Bone marrow (tissue), 2 donors: ENCODE data around the gene SUGCT.
"Not testable (repeated sequence)": the region's sequence is repeated elsewhere in the genome, so short reads cannot be mapped to it uniquely, and the experiment has no call there.

Source experiments
- DNase-seq, 2 donors: peaks; one replicate each; lab custom pipeline; 2025; lab: John Stamatoyannopoulos, UW

SUGCT gene

DNA sequence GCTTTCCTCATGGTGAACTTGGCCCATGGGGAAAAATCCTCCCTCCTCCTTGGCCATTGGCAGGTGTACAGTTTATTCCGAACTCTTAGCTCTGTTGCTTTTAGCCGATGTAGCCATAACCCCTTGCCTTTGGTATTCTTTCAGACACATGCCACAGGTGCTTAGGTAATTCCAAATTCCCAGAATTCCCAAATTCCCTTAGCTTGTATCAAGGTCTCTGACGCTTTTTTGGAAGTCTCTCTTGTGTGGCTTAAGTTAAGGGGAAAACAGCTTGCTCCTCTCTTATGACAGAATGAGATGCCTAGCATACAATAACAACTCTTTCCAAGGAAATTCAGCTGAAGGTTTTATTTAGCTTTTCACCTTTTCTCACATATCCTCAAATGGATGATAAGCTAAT, 68.0 kb downstream of the SUGCT start:
- DNase-seq: no peak

DNA sequence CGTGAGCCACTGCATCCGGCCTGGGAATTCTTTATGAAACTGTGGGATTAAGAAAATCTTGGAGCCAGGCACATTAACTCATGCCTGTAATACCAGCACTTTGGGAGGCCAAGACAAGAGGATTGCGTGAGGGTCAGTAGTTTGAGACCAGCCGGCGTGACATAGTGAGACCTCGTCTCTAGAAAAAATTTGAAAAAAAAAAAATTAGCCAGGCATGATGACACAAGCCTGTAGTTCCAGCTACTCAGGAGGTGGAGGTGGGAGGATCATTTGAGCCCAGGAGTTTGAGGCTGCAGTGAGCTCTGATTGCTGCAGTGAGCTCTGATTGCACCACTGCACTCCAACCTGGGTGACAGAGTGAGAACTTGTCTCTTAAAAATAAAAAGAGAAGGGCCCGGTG, 69.8 kb downstream of the SUGCT start:
- DNase-seq: no peak

DNA sequence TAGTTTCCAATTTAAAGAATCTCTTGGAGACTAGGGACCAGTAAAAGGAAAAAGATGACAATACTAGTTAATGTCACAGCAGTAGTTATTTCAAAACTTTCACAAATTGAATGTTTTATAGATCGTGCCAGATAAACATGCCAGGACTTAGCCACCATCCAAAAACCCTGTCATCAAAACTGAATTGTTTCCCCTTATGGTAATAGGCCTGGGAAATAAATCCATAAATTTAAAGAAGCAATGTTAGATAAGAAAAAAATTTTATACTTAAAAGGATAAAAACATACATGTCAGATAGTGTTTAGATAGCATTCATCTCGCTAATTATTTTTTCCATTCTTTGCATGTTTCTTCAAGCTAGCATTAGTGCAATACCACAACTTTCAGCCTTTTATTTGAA, 71.2 kb downstream of the SUGCT start:
- no peak for DNase-seq

DNA sequence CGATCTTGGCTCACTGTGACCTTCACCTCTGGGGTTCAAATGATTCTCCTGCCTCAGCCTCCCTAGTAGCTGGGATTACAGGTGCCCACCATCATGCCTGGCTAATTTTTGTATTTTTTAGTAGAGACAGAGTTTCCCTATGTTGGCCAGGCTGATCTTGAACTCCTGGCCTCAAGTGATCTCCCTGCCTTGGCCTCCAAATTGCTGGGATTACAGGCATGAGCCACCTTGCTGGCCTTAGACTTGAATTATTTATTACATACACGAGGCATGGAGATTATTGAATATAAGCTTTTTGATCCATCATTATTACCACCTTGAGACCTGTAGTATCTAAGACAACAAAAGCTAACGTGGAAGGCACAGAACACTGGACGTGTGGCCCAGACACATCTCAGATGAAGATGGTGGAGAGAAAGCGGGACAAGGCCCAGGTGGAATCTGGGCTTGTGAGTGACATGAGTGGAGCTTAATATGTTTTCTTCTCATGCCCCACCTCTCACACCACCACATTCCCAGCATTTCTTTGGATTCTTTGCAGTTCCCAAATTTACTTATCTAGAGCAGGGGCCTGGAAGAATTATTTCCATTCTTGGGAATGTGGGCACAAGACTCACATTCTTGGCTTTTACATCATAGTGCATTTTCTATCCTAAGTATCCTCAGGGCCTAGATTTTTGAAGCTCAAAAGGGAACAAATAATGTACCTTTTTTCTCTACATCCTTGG, 76.6 kb downstream of the SUGCT start:
- no peak for DNase-seq

DNA sequence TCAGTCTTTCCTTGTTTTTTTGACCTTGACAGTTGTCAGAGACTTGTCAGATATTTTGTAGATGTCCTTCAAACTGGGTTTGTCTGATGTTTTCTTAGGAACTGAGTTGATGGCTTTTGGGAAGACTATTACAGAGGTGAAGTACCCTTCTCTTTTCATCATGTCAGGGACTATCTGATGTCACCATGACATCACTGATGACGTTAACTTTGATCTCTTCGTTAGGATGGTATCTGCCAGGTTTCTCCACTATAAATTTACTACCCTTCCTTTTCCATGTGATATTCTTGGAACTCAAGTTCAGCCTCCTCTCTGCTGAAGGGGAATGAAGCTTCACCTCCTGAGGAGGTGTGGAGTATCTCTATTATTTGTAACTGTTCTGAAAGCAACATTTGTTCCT, 78.5 kb downstream of the SUGCT start:
- no peak for DNase-seq

DNA sequence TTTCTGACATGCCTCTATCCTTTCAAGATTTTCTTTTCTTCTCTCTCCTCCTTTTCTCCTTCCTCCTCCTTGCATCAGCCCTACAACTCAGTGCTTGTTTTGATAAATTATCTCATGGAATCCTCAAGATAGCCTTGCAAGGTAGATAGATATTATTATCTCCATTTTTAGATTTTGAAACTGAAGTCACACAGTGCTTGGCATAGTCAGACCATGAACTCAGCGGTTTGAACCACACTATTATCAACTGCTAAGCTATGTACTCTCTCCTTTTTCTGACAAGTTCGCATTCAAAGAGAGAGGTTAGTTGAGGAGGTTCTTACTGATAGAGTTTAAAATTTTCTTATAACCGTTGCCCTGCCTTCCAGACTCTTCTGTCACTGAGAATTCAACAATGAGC, 79.1 kb downstream of the SUGCT start:
- DNase-seq: no peak

DNA sequence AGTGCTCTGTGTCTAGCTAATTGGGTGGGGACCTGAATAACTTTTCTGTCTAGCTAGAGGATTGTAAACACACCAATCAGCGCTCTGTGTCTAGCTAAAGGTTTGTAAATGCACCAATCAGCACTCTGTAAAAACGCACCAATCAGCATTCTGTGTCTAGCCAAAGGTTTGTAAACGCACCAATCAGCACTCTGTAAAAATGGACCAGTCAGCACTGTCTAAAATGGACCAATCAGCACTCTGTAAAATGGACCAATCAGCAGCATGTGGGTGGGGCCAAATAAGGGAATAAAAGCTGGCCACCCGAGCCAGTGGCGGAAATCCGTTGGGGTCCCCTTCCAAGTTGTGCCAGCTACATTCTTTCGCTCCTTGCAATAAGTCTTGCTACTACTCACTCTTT, 83.8 kb downstream of the SUGCT start:
- DNase-seq: not testable (repeated sequence)

DNA sequence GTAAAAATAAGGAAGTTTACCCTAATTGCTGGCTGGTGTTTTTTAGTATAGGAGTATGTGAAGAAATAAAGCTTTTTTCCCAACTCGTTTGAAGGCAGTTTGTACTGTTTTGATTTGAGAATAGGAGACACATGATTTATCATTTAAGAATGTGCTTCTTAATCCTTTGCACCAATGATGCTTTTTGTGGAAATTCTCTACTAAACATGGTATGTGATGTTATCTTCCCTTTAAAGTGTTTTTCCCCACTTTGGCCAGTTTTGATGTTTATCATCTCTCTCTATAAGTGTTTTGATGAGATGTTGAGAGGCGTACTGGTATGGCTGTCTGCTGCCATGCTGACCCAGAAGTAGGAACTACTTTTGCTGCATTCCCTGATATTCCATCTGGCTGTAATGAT, 85.1 kb downstream of the SUGCT start:
- no peak for DNase-seq

DNA sequence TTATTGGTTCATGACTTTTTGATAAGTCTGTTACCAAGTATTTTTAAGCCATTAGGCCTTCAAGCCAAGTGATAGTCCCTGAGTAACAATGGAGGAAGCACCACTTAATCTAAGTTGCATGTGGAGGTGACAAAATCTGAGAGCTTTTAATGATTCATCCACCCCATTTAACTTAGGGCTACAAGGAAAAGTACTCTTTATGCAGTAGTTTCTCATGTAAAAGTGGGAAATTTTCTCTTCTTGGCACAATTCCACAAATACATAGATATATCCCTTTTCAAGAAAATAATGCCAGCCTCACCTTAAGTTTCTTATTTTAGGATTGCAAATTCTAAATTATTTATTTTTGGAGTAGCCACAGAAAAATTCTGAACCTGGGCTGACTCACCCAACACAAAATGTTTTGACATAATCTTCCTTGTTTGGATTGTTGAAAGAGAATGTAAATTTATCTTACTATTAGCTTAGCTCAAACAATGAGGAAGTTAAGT, 85.7 kb downstream of the SUGCT start:
- no peak for DNase-seq

DNA sequence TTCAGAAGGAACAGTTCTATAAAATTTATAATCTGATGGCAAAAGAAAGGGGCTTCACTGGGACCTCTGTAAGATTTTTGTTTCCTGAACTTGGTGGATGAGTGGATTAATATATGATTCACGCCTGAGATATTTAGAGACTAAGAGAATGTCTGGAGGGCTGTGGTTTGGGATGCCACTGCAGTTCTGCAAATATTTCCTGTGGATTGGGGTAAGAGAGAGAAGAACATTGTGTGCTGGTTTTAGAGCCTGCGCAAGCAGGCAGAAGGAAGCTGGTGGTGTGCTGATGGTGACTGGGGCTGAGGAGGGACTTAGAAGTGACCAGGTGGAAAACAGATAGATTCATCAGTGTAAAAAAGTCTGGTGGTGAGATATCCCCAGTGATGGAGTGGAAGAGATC, 87.0 kb downstream of the SUGCT start:
- no peak for DNase-seq

DNA sequence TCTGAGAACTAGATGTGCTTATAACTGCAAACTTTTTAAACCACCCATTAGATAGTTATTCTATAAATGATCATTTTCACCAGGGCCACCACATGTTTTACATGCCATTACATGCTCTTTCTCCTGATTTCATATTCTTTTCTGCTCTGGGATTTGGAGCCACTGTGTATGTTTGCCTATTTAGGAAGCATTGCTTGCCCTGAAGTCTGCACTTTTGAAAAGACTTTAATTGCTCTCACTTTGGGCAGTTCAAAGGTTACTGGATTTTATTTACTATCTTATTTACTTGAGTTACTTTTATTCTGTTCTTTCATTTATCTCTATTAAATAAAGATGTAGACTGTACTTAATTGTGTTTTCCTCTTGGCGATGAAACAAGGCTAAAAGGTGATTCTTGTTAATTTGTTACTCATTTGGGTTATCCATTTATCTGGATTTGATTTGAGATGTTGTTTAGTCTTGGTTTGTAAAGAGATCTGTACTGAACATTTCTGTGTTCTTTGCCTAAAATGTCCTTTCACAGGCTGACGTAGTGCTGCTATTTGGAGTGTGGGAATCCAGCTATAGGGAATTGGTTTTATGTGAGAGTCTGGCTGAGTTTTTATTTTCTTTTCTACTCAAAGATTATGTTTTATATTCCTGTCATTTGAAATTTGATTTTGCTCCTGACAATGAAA, 88.8 kb downstream of the SUGCT start:
- no peak for DNase-seq

DNA sequence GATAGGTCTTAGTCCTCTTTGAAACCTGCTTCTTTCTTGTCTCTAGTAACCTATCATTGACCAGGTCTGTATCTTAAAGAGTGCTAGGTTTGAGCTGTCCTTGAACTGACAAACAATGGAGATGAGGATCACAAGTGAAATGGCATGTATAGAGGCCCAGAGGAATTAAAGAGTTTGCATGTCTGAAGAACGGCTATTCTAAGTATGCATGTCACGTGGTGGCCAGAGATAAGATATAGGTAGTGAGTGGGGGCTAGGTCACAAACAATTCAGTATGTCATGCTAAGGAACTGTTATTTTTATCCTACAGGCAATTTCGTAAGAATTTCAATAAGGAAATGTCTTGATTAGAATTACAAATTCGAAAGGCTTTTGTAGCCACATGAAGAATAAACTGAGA, 95.3 kb downstream of the SUGCT start:
- DNase-seq: no peak

DNA sequence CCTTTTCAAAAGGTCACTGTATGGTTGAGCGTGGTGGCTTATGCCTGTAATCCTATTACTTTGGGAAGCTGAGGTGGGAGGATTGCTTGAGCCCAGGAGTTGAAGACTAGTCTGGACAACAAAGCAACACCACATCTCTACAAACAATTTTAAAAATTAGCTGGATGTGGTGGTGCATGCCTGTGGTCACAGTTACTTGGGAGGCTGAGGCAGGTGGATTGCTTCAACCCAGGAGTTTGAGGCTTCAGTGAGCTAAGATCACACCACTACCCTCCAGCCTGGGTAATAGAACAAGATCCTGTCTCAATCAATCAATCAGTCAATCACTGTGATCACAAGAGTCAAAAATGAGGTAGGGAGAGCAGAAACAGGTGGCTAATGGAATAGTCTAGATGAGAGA, 97.0 kb downstream of the SUGCT start:
- DNase-seq: no peak

DNA sequence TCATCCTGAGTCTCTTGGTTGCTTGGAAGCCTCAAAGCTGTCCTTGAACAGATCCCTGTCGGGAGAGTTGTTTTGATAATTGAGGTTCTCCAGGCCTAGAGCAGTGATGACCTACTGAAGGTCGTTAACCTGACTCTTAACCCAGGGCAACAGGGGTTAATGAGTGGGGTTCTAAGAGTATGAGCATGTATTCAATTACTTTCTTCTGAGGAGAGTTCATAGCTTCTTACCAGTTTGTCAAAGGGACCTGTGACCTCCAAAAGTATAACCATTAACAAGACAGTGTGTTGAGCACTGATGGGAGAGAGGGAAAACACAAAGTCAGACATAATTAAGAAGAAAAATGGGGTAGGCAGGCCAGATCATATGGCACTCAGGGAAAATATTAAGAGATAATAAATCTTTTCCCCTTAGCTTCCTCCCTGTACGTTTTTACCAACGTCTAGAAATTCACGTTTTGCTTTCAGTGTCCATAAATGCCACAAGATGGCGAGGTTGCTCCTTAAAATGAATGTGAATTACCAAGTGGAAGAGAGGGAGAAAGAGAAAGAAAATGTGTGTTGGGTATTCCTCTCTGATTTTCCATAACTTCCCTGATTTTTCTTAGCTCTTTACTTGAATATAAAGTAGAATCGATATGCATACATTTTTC, 97.6 kb downstream of the SUGCT start:
- peak in 1 of 2 donors; percentile 50 for DNase-seq

DNA sequence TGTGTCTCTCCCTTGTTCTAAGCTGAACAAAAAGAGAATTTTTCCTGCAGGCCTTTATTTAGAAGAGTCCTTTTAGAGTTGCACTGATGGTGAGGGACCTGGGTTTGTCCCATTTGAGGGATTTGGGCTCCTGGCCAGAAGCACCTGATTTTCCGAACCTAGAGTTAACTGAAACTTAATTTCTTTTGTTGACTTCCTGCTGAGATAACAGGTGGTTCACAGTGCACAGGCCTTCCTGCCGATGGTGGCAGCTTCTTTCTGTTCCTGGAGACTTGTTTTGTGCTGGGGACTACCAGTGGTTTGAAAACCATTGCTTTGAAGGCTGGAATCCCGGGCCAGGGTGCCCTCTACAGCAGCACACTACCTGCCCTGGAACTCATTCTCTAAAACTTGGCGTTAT, 99.2 kb downstream of the SUGCT start:
- no peak for DNase-seq

DNA sequence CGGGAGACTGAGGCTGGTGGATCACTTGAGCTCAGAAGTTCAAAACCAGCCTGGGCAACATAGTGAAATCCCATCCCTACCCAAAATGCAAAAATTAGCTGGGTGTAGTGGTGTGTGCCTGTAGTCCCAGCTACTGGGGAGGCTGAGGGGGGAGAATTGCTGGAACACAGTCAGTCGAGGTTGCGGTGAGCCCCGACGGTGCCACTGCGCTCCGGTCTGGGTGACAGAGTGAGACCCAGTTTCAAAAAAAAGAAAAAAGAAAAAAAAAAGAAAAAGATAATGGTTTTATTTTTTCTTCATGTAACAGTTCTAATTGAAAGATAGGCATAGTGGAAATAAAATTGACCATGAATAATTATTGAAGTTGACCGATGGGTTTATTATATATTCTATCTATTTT, 99.9 kb downstream of the SUGCT start:
- no peak for DNase-seq

DNA sequence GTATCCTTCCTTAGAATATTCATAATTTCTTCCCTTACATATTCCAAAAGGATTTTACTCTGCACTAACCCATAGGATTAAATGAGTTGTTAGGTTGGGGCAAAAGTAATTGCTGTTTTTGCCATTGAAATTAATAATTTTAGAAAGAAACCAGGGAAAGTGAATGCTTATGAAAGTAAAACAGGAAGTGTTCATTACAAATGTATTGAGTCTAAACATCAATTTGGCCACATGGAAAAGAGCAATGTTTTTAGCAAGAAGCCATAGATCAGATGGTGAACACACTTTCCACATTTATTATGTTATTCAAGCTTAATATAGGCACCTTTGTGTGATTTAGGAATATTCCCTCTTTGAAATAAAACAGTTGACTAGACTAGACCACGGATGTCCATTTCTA, 102.9 kb downstream of the SUGCT start:
- no peak for DNase-seq

DNA sequence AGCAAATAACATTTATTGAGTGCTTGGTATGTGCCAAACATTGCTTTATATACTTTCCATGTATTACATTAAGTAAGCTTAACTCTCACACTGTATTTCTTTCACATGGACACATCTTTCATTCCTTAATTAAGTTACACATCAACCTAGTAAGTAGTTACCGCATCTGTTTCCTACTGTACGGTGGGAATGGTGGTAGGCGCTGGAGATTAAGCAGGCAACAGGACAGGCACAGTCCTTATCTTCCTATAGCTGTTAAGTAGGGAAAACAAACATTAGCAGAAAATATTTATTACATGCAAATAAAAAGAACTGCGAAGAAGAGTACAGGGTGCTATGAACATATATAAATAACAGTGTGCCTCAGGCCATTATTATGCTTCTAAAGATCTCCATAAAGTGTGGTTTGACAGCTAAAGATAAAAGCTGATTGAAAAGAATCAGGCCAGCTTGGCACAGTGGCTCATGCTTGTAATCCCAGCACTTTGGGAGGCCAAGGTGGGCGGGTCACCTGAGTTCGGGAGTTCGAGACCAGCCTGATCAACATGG, 105.0 kb downstream of the SUGCT start:
- no peak for DNase-seq

DNA sequence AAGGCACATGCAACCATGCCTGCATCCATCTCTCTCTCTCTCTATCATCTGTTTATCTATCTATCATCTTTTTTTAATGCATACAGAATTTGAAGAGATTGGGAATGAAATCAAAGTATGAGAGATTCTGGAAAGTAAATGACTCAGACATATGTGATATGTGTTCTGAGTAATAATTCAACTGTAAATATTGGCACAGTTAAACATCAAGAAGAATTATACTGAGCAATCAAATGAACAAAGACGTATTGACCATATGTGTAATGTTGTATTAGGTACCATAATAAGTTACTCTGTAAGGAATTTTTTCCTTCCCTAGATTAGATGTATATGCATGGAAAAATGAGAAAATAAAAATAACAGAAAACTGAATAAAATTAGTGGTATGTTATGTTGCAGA, 108.3 kb downstream of the SUGCT start:
- no peak for DNase-seq

DNA sequence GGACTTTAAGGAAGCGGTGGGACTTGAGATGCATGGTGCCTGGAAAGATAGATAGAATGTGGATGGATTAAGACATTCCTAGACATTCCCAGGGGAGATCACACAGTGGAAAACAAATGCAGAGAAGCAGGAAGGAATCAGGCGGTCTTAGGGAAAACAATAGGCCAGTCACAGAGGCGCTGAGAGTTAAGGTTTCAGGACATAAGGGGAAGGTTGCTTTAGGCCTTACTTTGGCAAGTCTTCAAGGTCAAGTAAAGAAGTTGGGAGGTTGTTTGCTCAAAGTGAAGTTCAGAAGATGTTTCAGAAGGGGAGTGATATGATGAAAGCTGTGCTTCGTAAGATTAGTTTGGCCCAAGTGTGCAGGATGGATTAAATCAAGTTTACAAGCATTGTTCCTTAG, 109.4 kb downstream of the SUGCT start:
- no peak for DNase-seq

DNA sequence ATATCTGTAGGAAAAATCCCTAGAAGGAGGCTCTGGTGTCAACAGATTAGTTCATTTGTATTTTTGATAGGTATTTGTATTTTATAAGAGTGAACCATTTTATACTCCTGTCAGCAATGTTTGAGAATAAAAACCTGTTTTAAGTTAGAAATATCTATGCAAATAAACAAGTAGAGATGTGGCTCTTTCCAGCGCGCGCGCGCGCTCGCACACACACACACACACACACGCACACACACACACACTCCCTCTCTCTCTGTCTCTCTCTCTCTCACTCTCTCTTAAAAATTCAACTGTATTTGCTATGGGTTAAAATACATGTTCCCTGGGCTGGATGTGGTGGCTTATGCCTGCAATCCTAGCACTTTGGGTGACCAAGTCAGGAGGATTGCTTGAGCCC, 113.9 kb downstream of the SUGCT start:
- no peak for DNase-seq

DNA sequence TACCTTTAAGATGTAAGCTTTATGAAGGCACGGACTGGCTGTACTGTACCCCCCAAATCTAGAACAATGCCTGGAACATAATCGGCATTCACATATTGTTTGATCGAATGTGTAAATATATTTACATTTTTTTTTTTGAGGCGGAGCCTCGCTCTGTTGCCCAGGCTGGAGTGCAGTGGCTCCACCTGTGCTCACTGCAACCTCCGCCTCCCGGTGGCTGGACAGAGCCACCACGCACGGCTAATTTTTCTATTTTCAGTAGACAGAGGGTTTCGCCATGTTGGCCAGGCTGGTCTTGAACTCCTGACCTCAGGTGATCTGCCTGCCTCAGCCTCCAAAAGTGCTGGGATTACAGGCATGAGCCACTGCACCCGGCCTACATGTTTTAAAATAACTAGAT, 118.6 kb downstream of the SUGCT start:
- DNase-seq: not testable (repeated sequence)
